GM13977 (cell line): ENCODE results near the gene LRP5.

Source experiments
- DNase-seq: peaks from one replicate; pipeline ENCODE4 v3.0.0; 2012; ENCODE audit warnings: low spot score
- CTCF ChIP-seq: IDR thresholded peaks from 2 replicates; pipeline ENCODE4 v1.5.1; 2012; ENCODE audit warnings: mild to moderate bottlenecking, control low read depth; ENCODE audit not compliant: insufficient read depth; ENCODE audit errors: extremely low read depth, missing control alignments
- in situ Hi-C: fragments of 300-500 bp; cut with MboI; formaldehyde crosslinking; loops from one replicate; pipeline ENCODE4 v1.12.0; 2022; ENCODE audit warnings: low sequenced_read_pairs, low pct_unique_long_range_greater_than_20kb, mixed read lengths, inconsistent platforms; ENCODE audit not compliant: unreplicated experiment

The LRP5 gene

GRCh38 chr11:68437927-68438657, 125.7 kb downstream of the LRP5 start:
- no peak for TF ChIP-seq CTCF
- DNase-seq, result no peak
- in situ Hi-C loops, result no loop called here

GRCh38 chr11:68438658-68439259, 126.4 kb downstream of the LRP5 start:
- DNase-seq, result no peak
- no peak for TF ChIP-seq CTCF
- in situ Hi-C loops, result no loop called here

GRCh38 chr11:68439355-68440065, 127.1 kb downstream of the LRP5 start:
- in situ Hi-C loops, result no loop called here

GRCh38 chr11:68440224-68440623, 127.8 kb downstream of the LRP5 start:
- no peak for DNase-seq
- in situ Hi-C loops, result no loop called here
- no peak for TF ChIP-seq CTCF

More at GRCh38 chr11:68439355-68440065, 127.1 kb downstream of the LRP5 start:
- no peak for DNase-seq
- TF ChIP-seq CTCF, result no peak

GRCh38 chr11:68441466-68442230, 129.3 kb downstream of the LRP5 start:
- in situ Hi-C loops, result no loop called here
- no peak for TF ChIP-seq CTCF
- peak; percentile 37 for DNase-seq

GRCh38 chr11:68442433-68442832, 130.0 kb downstream of the LRP5 start:
- TF ChIP-seq CTCF, result no peak
- no peak for DNase-seq
- in situ Hi-C loops, result no loop called here
